Neuronal stem cell (in vitro differentiated cells): ENCODE results near the gene WBP2.
"Not testable (repeated sequence)": the region's sequence is repeated elsewhere in the genome, so short reads cannot be mapped to it uniquely, and the experiment has no call there.

Experiments
- DNase-seq: peaks from one replicate; pipeline ENCODE4 v3.0.0-alpha.2; 2013; ENCODE audit warnings: low spot score
- H2AFZ ChIP-seq: one replicate; pipeline ENCODE4 v1.6.1; 2013; ENCODE audit warnings: mild to moderate bottlenecking, low read length, inconsistent platforms
- H2AK5ac ChIP-seq: 2 replicates; pipeline ENCODE4 v1.6.1; 2013; ENCODE audit warnings: low read depth, mild to moderate bottlenecking, inconsistent platforms, low read length, moderate library complexity, mixed read lengths
- H2BK120ac ChIP-seq: 2 replicates; pipeline ENCODE4 v1.6.1; 2013; ENCODE audit warnings: low read depth, mild to moderate bottlenecking, inconsistent platforms, low read length, moderate library complexity, mixed read lengths
- H2BK12ac ChIP-seq: one replicate; pipeline ENCODE4 v1.6.1; 2013; ENCODE audit warnings: low read length, inconsistent platforms
- H2BK15ac ChIP-seq: 2 replicates; pipeline ENCODE4 v1.6.1; 2013; ENCODE audit warnings: mild to moderate bottlenecking, low read length, inconsistent platforms, mixed read lengths
- H2BK5ac ChIP-seq: one replicate; pipeline ENCODE4 v1.6.1; 2013; ENCODE audit warnings: inconsistent platforms, mild to moderate bottlenecking, low read length, moderate library complexity
- H3K14ac ChIP-seq: one replicate; pipeline ENCODE4 v1.6.1; 2013; ENCODE audit warnings: low read length, inconsistent platforms
- H3K18ac ChIP-seq: 2 replicates; pipeline ENCODE4 v1.6.1; 2013; ENCODE audit warnings: low read length, inconsistent platforms
- H3K23ac ChIP-seq: 2 replicates; pipeline ENCODE4 v1.6.1; 2013; ENCODE audit warnings: low read depth, mild to moderate bottlenecking, mixed read lengths, low read length, inconsistent platforms; ENCODE audit not compliant: poor library complexity
- H3K27ac ChIP-seq: replicated peaks from 3 replicates; pipeline ENCODE4 v1.5.1; 2013; ENCODE audit warnings: low read length, inconsistent platforms
- H3K27me3 ChIP-seq, 3 experiments: 2 replicates each; pipeline ENCODE4 v1.6.1; 2013; ENCODE audit warnings: low read length in 3 of 3, mild to moderate bottlenecking in 2 of 3, inconsistent platforms in 1 of 3, low read depth in 1 of 3, mixed read lengths in 1 of 3, moderate library complexity in 1 of 3; ENCODE audit not compliant: control insufficient read depth in 3 of 3, insufficient read depth in 3 of 3
- H3K36me3 ChIP-seq, 2 donors: replicated peaks in 1 of 2; 2 replicates each; pipeline ENCODE4 v1.6.1; 2013; ENCODE audit warnings: low read length in 2 of 2; ENCODE audit not compliant: control insufficient read depth in 2 of 2, insufficient read depth in 2 of 2
- H3K4ac ChIP-seq: 2 replicates; pipeline ENCODE4 v1.6.1; 2013; ENCODE audit warnings: inconsistent platforms, mild to moderate bottlenecking, low read length, moderate library complexity
- H3K4me1 ChIP-seq, 2 donors: 1 replicate in 1 of 2; 2 replicates in 1 of 2; pipeline ENCODE4 v1.6.1; 2013; ENCODE audit warnings: low read length in 2 of 2, low read depth in 1 of 2; ENCODE audit not compliant: control insufficient read depth in 2 of 2, insufficient read depth in 1 of 2
- H3K4me2 ChIP-seq: one replicate; pipeline ENCODE4 v1.6.1; 2013; ENCODE audit warnings: mild to moderate bottlenecking, low read length, inconsistent platforms; ENCODE audit not compliant: insufficient read depth, poor library complexity, severe bottlenecking
- H3K4me3 ChIP-seq, 2 donors: 2 replicates each; pipeline ENCODE4 v1.5.1; 2013; ENCODE audit warnings: low read length in 2 of 2, mild to moderate bottlenecking in 2 of 2, inconsistent platforms in 1 of 2, moderate library complexity in 1 of 2
- H3K79me1 ChIP-seq: one replicate; pipeline ENCODE4 v1.6.1; 2013; ENCODE audit warnings: low read depth, mild to moderate bottlenecking, inconsistent platforms, low read length, moderate library complexity
- H3K9ac ChIP-seq: one replicate; pipeline ENCODE4 v1.6.1; 2013; ENCODE audit warnings: mild to moderate bottlenecking, low read depth, low read length, inconsistent platforms; ENCODE audit not compliant: poor library complexity
- H3K9me3 ChIP-seq, 2 donors: replicated peaks in 1 of 2; 2 replicates each; pipeline versions ENCODE3 to v1.6.1; 2013; ENCODE audit warnings: low read length in 2 of 2, mild to moderate bottlenecking in 2 of 2, inconsistent platforms in 1 of 2, low read depth in 1 of 2, mixed read lengths in 1 of 2, moderate library complexity in 1 of 2; ENCODE audit not compliant: control insufficient read depth in 2 of 2, insufficient read depth in 1 of 2
- H4K8ac ChIP-seq: one replicate; pipeline ENCODE4 v1.6.1; 2013; ENCODE audit warnings: low read depth, mild to moderate bottlenecking, inconsistent platforms, low read length, moderate library complexity
- H4K91ac ChIP-seq: one replicate; pipeline ENCODE4 v1.6.1; 2013; ENCODE audit warnings: low read length, low read depth, mild to moderate bottlenecking, inconsistent platforms; ENCODE audit not compliant: poor library complexity
- WGBS, 2 donors: extraction: QIAGEN DNeasy Blood & Tissue Kit; methylation state at CpG; one replicate each; pipeline ENCODE4 v1.1.7; 2013; ENCODE audit warnings: missing lambda C conversion rate in 2 of 2, mixed read lengths in 1 of 2; ENCODE audit not compliant: insufficient read length in 2 of 2, insufficient replicate concordance in 1 of 2; ENCODE audit errors: extremely low coverage in 2 of 2; 5-methylcytosine and 5-hydroxymethylcytosine counted together

Gene WBP2

GRCh38 chr17:75864887-75865286, 9.8 kb upstream of the WBP2 start:
- H2AK5ac ChIP-seq = peak overlapping the region; percentile 35
- not testable (repeated sequence) for H3K4me2 ChIP-seq, H2BK5ac ChIP-seq, H4K8ac ChIP-seq, H3K9me3 ChIP-seq, H3K18ac ChIP-seq, H3K9ac ChIP-seq, DNase-seq, H3K79me1 ChIP-seq, H3K36me3 ChIP-seq, H3K27me3 ChIP-seq, H3K14ac ChIP-seq, H3K27ac ChIP-seq, H3K23ac ChIP-seq, H3K4ac ChIP-seq, H2BK12ac ChIP-seq, H2BK15ac ChIP-seq, H2BK120ac ChIP-seq, H3K4me3 ChIP-seq, H4K91ac ChIP-seq
- WGBS, 2 donors = no CpG with 5 or more reads among the region's 4 CpGs
- H3K4me1 ChIP-seq = peaks cover 7 to 20% of the 10 kb centered on the region in 2 donors
- peak overlapping the region; percentile 73 for H2AFZ ChIP-seq

- Histone ChIP-seq H3K14ac (no peak overlapping the region), H3K9ac (no peak overlapping the region), H3K27ac (no peak overlapping the region), H3K4me2 (no peak overlapping the region), H3K27me3 (no peaks in the 10 kb centered on the region), H3K9me3 (peaks cover 0 to 2% of the 10 kb centered on the region in 2 donors), H4K8ac (no peak overlapping the region), H3K4me1 (peaks cover 5 to 17% of the 10 kb centered on the region in 2 donors), H3K23ac (no peak overlapping the region), H2AFZ (peak overlapping the region; percentile 73), H2BK120ac (no peak overlapping the region), H3K4me3 (no peak overlapping the region), H2BK5ac (no peak overlapping the region), H3K36me3 (no peaks in the 10 kb centered on the region), H4K91ac (no peak overlapping the region), H3K4ac (no peak overlapping the region), H2BK15ac (no peak overlapping the region), H3K18ac (no peak overlapping the region), H3K79me1 (no peaks in the 10 kb centered on the region), H2AK5ac (no peak overlapping the region), H2BK12ac (no peak overlapping the region)
- no CpG with 5 or more reads among the region's 8 CpGs for WGBS, 2 donors
- no peak for DNase-seq
These were observed 9.3 kb upstream of the WBP2 start for GRCh38 chr17:75864448-75864871.

GRCh38 chr17:75861927-75862317, 6.8 kb upstream of the WBP2 start:
- H2AFZ ChIP-seq = no peak overlapping the region
- H3K4ac ChIP-seq = no peak overlapping the region
- no peak overlapping the region for H4K91ac ChIP-seq
- no peak overlapping the region for H2BK120ac ChIP-seq
- no peak overlapping the region for H3K18ac ChIP-seq
- H2BK12ac ChIP-seq = no peak overlapping the region
- peak overlapping the region in 1 of 2 donors; percentile 60 for H3K4me3 ChIP-seq
- WGBS, 2 donors = no CpG with 5 or more reads among the region's 9 CpGs
- no peak for DNase-seq
- H3K27me3 ChIP-seq = no peaks in the 10 kb centered on the region
- H2BK15ac ChIP-seq = no peak overlapping the region
- no peak overlapping the region for H2AK5ac ChIP-seq
- H3K9me3 ChIP-seq = peaks cover 0 to 2% of the 10 kb centered on the region in 2 donors
- H3K9ac ChIP-seq = no peak overlapping the region
- no peak overlapping the region for H4K8ac ChIP-seq
- no peak overlapping the region for H3K14ac ChIP-seq
- H3K4me1 ChIP-seq = peaks cover 5 to 13% of the 10 kb centered on the region in 2 donors
- H3K23ac ChIP-seq = no peak overlapping the region
- H3K4me2 ChIP-seq = peak overlapping the region; percentile 2
- no peaks in the 10 kb centered on the region for H3K79me1 ChIP-seq
- H2BK5ac ChIP-seq = no peak overlapping the region
- no peak overlapping the region for H3K27ac ChIP-seq
- no peaks in the 10 kb centered on the region for H3K36me3 ChIP-seq

GRCh38 chr17:75859358-75859757, 4.2 kb upstream of the WBP2 start:
- not testable (repeated sequence) for H3K4ac ChIP-seq, H3K27ac ChIP-seq, H3K9me3 ChIP-seq, H2BK12ac ChIP-seq, H3K27me3 ChIP-seq, H2BK15ac ChIP-seq, DNase-seq, H3K4me2 ChIP-seq, H2AK5ac ChIP-seq, H3K4me1 ChIP-seq, H3K4me3 ChIP-seq, H2BK5ac ChIP-seq, H3K9ac ChIP-seq, H2AFZ ChIP-seq, H3K23ac ChIP-seq, H3K18ac ChIP-seq, H3K36me3 ChIP-seq, H4K91ac ChIP-seq, H3K79me1 ChIP-seq, H4K8ac ChIP-seq, H3K14ac ChIP-seq, H2BK120ac ChIP-seq
- WGBS, 2 donors = no CpG with 5 or more reads among the region's 10 CpGs
